Germinal center (tissue), 1 donor: ENCODE results near the gene PARN.
"Not testable (repeated sequence)": the region's sequence is repeated elsewhere in the genome, so short reads cannot be mapped to it uniquely, and the experiment has no call there.

Source experiments
- DNase-seq: peaks from one replicate; pipeline ENCODE4 v3.0.0; 2012; ENCODE audit warnings: mixed read lengths, low spot score

Gene PARN

DNA sequence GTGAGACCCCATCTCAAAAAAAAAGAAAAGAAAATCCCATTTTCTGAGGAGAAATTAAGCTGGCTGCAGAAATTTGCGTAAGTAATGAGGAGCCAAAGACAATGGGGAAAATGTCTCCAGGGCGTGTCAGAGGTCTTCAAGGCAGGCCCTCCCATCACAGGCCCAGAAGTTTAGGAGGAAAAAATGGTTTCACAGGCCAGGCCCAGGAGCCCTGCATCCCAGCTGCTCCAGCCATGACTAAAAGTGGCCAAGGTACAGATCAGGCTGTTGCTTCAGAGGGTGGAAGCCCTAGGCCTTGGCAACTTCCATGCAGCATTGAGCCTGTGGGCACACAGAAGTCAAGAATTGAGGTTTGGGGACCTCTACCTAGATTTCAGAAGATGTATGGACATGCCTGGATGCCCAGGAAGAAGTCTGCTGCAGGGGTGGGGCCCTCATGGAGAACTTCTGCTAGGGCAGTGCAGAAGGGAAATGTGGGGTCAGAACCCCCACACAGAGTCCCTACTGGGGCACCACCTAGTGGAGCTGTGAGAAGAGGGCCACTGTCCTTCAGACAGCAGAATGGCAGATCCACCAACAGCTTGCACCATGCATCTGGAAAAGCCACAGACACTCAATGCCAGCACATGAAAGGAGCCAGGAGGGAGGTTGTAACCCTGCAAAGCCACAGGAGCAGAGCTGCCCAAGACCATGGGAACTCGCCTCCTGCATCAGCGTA, 55.2 kb downstream of the PARN start:
- DNase-seq: not testable (repeated sequence)

- DNase-seq: no peak
These were observed 57.5 kb downstream of the PARN start for GRCh38 chr16:14572535-14572934.

DNA sequence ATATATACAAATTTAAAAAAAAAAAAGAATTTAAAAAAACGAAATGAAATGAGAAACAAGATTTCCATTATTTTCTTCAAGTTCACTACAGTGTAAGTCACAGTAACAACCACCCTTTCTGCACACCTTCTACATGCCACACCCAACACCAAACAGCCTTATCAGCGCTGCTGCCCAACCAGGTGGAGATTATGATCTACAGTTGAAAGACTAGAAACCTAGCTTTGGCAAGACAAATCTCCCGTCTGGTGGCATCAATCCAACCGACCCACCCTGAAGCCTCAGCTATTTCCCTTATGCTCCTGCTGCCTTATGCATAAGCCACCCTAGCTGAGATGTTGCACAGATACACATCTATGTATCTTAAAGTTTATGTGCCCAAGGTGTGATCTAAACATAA, 60.8 kb downstream of the PARN start:
- DNase-seq: no peak

- no peak for DNase-seq
These were observed 63.5 kb downstream of the PARN start for GRCh38 chr16:14566599-14566998.

DNA sequence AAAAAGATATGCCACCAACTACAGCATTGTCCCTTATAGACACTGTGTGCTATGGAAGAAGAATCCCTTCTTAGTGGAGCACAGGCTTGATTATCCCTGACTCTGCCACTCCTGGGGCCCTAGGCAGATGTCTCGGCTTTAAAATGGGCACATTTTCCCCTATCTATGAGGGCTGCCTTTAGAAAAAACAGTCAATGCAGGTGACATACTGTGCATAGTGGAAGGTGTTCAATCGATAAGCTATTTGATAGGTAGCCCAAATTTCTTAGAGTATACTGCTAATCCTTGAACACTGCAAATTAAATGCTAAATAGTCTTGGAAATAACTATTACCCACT, 64.4 kb downstream of the PARN start:
- no peak for DNase-seq

- DNase-seq: no peak
These were observed 65.0 kb downstream of the PARN start for GRCh38 chr16:14564861-14565687.

DNA sequence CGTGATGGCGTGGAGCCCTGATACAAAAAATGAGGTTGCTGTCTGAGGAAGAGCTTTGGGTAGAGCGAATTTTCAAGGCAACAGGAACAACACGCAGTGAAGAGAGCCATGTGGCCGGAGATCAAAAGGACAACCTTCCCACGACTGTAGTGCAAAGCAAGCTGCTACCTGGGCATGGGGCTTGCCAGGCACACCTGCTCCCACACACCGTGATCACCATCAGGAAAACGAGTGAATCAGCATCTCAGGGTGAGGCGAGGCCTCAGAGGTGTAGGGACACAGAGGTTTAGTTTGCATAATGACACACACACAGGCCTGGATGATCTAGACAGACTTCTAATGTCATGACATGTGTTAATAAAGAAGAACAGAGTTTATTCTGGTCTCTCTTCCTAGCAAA, 65.7 kb downstream of the PARN start:
- no peak for DNase-seq

DNA sequence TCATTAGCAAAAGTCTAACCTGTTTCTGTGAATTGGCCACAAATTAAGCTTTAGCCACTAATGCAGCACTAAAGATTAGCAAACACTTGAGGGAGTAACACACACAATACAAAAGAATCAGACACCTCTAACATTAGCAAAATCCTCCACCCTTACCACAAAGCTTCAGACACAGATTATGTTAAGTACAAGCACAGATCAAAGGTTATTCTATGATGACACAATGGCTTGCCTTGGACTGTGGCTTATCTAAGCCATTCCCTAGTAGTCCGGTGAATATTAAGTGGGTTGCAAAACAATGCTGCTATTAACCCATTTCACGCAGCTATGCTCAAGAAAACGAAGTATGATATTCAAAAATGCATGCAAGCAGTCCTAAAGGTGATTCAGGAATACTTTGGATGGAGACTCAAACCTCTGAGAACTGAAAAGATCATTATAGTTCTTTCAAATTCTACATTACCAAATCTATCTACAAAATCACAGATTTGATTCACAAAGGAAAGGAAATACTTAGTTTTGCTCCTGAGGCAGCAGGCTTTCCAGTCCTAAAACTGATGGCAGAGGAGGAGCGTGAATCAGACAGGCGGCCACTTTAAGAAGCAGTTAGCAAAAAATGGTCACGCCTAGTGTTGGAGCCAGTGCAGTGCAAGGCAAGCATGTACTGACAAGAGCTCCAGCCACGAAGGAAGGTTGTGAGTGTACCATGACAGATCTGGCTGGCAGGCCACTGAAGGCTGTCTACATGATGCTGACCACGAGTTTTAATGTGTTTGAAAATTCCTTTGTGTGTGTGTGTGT, 67.2 kb downstream of the PARN start:
- no peak for DNase-seq

DNA sequence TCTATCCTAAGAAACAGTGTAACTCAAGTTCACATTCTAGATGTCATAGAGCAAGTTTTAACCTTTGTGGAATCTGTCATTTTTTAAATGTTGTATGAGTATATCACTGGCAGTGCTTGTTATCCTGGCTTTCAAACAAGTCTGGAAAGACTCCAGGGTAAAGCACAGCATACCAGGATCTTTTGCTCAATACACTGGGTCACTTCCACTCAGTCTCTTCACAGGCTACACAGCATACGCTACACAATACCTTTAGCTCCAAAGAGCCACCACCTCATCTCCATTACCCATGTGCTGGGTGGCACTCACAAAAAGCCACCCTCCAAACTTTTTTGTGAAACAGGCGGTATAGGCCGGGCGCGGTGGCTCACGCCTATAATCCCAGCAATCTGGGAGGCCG, 69.5 kb downstream of the PARN start:
- no peak for DNase-seq

DNA sequence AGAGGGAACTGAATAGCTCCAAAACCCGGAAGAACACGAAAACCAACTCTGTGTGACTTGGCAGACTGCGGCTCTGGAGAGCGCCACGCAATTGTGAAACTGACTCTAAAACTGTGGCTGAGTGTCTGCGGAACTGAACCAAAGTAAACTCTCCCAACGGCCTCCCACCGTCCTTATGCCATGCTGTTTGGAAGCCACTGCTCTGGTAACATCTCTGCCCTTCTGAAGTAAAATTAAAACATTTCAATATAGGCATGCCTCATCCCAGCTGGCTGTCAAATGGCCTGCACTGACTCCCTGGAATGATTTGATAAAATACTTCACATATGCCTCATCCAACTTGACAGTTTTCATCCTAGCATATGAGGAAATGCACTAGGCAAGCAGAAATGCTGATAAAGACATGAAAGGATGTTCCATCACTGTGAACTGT, 70.2 kb downstream of the PARN start:
- DNase-seq: no peak

DNA sequence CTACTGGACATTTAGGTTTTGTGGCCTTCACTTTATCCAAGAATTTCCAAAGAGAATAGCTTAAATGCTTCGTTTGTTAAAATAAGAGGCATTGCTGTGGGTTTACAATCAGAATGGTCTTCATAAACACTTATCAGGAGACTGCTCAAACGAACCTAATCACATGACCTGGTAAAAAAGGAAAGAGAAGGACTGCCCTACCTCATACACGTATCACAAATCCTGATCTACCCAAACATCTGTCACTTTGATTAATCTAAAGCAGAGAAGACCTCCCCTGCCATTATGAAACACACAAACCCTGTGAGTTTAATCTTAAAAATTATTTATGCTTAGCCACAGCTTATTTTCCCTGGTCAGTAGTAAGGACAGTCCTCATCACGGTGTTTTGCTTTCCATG, 76.6 kb downstream of the PARN start:
- DNase-seq: no peak

DNA sequence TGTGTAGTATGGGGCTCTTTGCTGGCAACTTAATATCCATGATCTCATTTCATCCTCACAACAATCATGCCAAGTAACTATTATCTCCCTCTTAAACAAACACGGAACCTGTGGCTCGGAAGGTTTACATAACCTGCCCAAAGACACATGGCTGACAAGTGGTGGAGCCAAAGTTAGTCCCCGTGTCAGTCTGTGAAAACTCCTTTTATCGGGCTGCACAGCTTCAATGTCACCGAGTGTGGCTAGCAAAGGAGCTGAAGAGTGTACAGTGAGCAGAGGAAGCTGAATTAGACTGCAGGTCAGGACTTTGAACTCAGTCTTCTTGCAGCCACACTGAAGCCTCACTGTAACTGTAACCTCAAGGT, 80.3 kb downstream of the PARN start:
- DNase-seq: no peak

DNA sequence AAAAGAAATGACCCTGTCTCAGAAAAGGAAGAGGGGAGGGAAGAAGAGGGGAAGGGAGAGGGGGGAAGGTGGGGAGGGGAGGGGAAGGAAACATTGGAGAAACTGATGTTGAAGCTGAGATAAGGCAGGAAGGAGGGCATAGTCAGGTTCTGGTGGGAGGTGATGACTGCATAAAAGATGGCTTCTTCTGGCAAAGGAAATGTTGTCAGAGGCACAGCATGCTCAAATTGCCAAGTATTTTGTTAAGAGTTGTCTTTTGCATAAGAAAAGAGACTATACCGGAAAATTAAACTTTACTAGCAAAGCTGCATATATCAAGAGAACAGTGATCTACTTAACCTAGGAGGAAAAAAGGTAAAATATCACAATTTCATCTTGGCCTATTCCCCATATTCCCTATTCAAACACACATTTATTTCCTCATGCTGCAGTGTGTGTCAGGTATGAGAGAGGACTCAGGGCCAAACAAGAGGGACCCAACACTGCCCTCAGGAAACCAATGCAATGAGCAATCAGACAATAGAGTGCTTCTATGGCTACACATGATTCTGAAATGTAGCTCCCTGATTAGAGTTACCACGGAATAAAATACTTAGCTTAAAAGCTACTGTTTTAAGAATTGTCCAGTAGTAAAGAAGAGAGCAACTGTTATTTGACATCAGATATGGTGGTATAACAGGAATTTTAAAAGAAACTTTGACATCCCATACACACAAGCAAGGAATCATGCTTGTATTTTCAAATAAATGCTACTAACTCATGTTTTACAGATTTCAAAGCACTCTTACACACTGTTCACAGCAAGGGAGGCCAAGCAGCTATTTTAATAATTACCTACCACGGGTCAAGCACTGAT, 80.9 kb downstream of the PARN start:
- no peak for DNase-seq

GRCh38 chr16:14545346-14545884, 84.6 kb downstream of the PARN start:
- DNase-seq: no peak

- not testable (repeated sequence) for DNase-seq
These were observed 85.2 kb downstream of the PARN start for GRCh38 chr16:14544846-14545245.

- no peak for DNase-seq
These were observed 90.4 kb downstream of the PARN start for GRCh38 chr16:14539631-14540030.

DNA sequence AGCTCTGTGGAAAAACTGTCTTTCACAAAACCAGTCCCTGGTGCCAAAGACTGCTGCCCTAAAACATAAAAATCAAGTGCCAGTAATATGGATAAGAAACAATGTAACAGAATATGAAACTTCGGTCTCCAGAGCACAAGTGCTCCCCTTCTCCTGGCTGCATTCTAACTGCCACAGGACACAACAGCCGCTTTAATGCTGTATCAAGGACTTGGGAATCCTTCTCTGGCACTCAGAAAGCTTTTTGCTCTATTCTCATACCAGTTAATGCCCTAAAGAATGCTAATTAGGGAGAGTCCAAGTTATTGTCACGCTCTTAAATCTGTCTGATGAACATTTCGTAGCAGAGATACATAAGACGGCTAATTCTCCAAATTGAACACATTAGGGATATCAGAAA, 90.9 kb downstream of the PARN start:
- no peak for DNase-seq

DNA sequence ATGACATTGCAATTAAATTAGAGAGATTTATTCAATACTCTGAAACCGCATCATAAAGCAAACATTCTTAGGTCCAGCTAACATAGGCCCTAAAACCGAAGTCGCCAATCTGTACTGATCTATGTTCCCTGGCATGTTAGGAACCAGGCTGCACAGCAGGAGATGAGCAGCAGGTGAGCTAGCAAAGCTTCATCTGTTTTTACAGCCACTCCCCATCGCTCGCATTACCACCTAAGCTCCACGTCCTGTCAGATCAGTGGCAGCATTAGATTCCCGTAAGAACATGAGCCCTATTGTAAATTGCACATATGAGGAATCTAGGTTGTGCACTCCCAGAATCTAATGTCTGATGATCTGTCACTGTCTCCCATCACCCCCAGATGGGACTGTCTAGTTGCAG, 91.5 kb downstream of the PARN start:
- no peak for DNase-seq

DNA sequence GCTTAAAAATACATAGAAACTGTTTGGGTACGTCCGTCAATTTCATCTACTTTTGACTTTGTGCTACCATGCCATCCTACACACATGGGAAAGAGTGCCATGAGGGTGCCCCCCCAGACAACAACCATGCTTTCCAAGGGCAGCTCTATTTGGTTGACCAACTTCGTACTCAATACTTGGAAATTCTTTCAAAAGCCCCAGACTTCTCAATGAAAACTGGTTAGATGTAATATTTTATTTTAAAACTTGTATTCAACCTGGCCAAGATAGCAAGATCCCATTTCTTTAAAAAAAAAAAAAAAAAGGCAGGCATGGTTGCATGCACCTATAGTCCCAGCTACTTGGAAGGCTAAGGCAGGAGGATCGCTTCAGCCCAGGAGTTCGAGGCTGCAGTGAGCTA, 98.4 kb downstream of the PARN start:
- DNase-seq: no peak

GRCh38 chr16:14531101-14531500, 99.0 kb downstream of the PARN start:
- DNase-seq: no peak

- DNase-seq: no peak
These were observed 100.0 kb downstream of the PARN start for GRCh38 chr16:14530046-14530445.
